Lower lobe of right lung (tissue), 2 donors: ENCODE measurements around the gene ATP11B. TPM values are rescaled to one million over a fixed set of nuclear protein-coding genes. Genes with fewer than 3 reads are reported as not detected.

Experiments used
- ATAC-seq, 2 donors: fragments of 200-7000 bp; cut with Tn5 transposase; one replicate each; pipeline ENCODE4 v1.9.1; 2020 to 2022; ENCODE audit warnings: mild to moderate bottlenecking in 2 of 2, moderate library complexity in 2 of 2
- DNase-seq: peaks from one replicate; pipeline ENCODE4 v3.0.0-alpha.2; 2020
- H3K27ac ChIP-seq: fragments of 200-600 bp; one replicate; pipeline ENCODE4 v1.8.0; 2022
- H3K27me3 ChIP-seq: fragments of 200-600 bp; one replicate; pipeline ENCODE4 v1.8.0; 2022; ENCODE audit warnings: low read depth
- H3K36me3 ChIP-seq: fragments of 200-600 bp; one replicate; pipeline ENCODE4 v1.8.0; 2022; ENCODE audit warnings: mild to moderate bottlenecking
- H3K4me1 ChIP-seq: fragments of 200-600 bp; one replicate; pipeline ENCODE4 v1.8.0; 2022
- H3K4me3 ChIP-seq: fragments of 200-600 bp; one replicate; pipeline ENCODE4 v1.8.0; 2022; ENCODE audit warnings: mild to moderate bottlenecking
- H3K9me3 ChIP-seq: fragments of 200-600 bp; one replicate; pipeline ENCODE4 v1.8.0; 2022
- intact Hi-C: fragments of 100-400 bp; cut with DNase I; formaldehyde crosslinking; loops from one replicate; pipeline ENCODE4 v1.11.0; 2022
- total RNA-seq: library from RNA; stranded (reverse); fragmentation: NEBNext Ultra II Directional; extraction: Animal tissue kit (Norgen Biotek cat#: 25700); gene quantifications from one replicate; pipeline ENCODE4 v1.2.1, GENCODE V29; 2021
- TF ChIP-seq, protein P1 (sequence below): fragments of 200-600 bp; IDR thresholded peaks from one replicate; pipeline ENCODE4 v1.8.0; 2022; ENCODE audit warnings: antibody characterized with exemption, mild to moderate bottlenecking
- donor health status: DM: no; HTN: yes; CAD: no; lungs with severe emphysema.

Gene ATP11B
- total RNA-seq, 1 donor from 2014 or later, result 69.1 TPM

- H3K27ac ChIP-seq, result peak overlapping the region; percentile 26
- ATAC-seq (peak; percentile 84 to 90), DNase-seq (no peak)
- no peaks in the 10 kb centered on the region for H3K27me3 ChIP-seq
- no peak overlapping the region for H3K4me3 ChIP-seq
- intact Hi-C loops, result no loop called here
- no peaks in the 10 kb centered on the region for H3K9me3 ChIP-seq
- H3K36me3 ChIP-seq, result no peaks in the 10 kb centered on the region
- peaks cover 33% of the 10 kb centered on the region for H3K4me1 ChIP-seq
- TF ChIP-seq, protein P1, sequence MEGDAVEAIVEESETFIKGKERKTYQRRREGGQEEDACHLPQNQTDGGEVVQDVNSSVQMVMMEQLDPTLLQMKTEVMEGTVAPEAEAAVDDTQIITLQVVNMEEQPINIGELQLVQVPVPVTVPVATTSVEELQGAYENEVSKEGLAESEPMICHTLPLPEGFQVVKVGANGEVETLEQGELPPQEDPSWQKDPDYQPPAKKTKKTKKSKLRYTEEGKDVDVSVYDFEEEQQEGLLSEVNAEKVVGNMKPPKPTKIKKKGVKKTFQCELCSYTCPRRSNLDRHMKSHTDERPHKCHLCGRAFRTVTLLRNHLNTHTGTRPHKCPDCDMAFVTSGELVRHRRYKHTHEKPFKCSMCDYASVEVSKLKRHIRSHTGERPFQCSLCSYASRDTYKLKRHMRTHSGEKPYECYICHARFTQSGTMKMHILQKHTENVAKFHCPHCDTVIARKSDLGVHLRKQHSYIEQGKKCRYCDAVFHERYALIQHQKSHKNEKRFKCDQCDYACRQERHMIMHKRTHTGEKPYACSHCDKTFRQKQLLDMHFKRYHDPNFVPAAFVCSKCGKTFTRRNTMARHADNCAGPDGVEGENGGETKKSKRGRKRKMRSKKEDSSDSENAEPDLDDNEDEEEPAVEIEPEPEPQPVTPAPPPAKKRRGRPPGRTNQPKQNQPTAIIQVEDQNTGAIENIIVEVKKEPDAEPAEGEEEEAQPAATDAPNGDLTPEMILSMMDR, result no peak
These were observed 9.4 kb downstream of the ATP11B start for GRCh38 chr3:182802413-182803390.

DNA sequence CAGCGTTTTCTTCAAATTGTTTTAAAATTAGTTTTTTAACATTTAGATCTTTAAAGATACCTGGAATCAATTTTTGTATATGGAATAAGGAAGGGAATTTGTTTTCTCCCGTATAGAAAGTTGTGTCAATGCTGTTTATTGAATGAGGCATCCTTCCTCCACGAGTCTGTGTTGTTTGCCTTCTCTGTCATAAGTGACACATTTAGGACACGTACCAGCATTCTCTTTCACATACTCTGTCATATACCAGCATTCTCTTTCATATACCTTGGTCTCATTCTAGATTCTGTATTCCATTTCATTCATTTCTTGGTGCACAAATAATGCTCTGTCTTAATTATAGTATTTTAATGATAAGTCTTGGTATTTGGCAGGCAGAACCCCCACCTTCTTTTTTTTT, 10.3 kb downstream of the ATP11B start:
- Histone ChIP-seq H3K27me3 (no peaks in the 10 kb centered on the region), H3K4me1 (peaks cover 38% of the 10 kb centered on the region), H3K4me3 (no peak overlapping the region), H3K36me3 (no peaks in the 10 kb centered on the region), H3K9me3 (no peaks in the 10 kb centered on the region), H3K27ac (no peak overlapping the region)
- ATAC-seq (no peak), DNase-seq (no peak)
- intact Hi-C loops, result no loop called here
- TF ChIP-seq, protein P1, result no peak

GRCh38 chr3:182807061-182807460, 13.8 kb downstream of the ATP11B start:
- peaks cover 34% of the 10 kb centered on the region for H3K4me1 ChIP-seq
- H3K36me3 ChIP-seq, result peaks cover 3% of the 10 kb centered on the region
- DNase-seq (no peak), ATAC-seq (no peak)
- H3K27me3 ChIP-seq, result no peaks in the 10 kb centered on the region
- TF ChIP-seq, protein P1, result no peak
- H3K27ac ChIP-seq, result no peak overlapping the region
- H3K4me3 ChIP-seq, result no peak overlapping the region
- intact Hi-C loops, result no loop called here
- H3K9me3 ChIP-seq, result no peaks in the 10 kb centered on the region

GRCh38 chr3:182808041-182808770, 14.9 kb downstream of the ATP11B start:
- ATAC-seq, result peak in 1 of 2 donors; percentile 50
- TF ChIP-seq, protein P1, result no peak
- no peaks in the 10 kb centered on the region for H3K27me3 ChIP-seq
- H3K36me3 ChIP-seq, result peaks cover 3% of the 10 kb centered on the region
- no peak overlapping the region for H3K27ac ChIP-seq
- intact Hi-C loops, result no loop called here
- H3K9me3 ChIP-seq, result no peaks in the 10 kb centered on the region
- DNase-seq, result no peak
- peaks cover 22% of the 10 kb centered on the region for H3K4me1 ChIP-seq
- H3K4me3 ChIP-seq, result no peak overlapping the region

GRCh38 chr3:182809531-182809930, 16.2 kb downstream of the ATP11B start:
- Histone ChIP-seq H3K36me3 (peaks cover 3% of the 10 kb centered on the region), H3K9me3 (no peaks in the 10 kb centered on the region), H3K4me3 (no peak overlapping the region), H3K27ac (no peak overlapping the region), H3K4me1 (peaks cover 16% of the 10 kb centered on the region), H3K27me3 (no peaks in the 10 kb centered on the region)
- intact Hi-C loops, result no loop called here
- DNase-seq, result no peak
- no peak for ATAC-seq
- TF ChIP-seq, protein P1, result no peak
